Hepatocyte (in vitro differentiated cells): ENCODE data around the gene EXOC4.

Source experiments
- EZH2 ChIP-seq: fragments of 200-600 bp; sonication (generic); IDR thresholded peaks from 2 replicates; pipeline ENCODE4 v1.6.1; 2016; ENCODE audit warnings: antibody characterized with exemption, mild to moderate bottlenecking, borderline replicate concordance
- TF ChIP-seq, protein P1 (sequence below): fragments of 200-600 bp; sonication (generic); IDR thresholded peaks from 2 replicates; pipeline ENCODE4 v1.5.1; 2016; ENCODE audit warnings: antibody characterized with exemption, mild to moderate bottlenecking; ENCODE audit not compliant: poor library complexity

GRCh38 chr7:133839121-133839520, 586.2 kb downstream of the EXOC4 start:
- TF ChIP-seq EZH2: no peak
- TF ChIP-seq, protein P1, sequence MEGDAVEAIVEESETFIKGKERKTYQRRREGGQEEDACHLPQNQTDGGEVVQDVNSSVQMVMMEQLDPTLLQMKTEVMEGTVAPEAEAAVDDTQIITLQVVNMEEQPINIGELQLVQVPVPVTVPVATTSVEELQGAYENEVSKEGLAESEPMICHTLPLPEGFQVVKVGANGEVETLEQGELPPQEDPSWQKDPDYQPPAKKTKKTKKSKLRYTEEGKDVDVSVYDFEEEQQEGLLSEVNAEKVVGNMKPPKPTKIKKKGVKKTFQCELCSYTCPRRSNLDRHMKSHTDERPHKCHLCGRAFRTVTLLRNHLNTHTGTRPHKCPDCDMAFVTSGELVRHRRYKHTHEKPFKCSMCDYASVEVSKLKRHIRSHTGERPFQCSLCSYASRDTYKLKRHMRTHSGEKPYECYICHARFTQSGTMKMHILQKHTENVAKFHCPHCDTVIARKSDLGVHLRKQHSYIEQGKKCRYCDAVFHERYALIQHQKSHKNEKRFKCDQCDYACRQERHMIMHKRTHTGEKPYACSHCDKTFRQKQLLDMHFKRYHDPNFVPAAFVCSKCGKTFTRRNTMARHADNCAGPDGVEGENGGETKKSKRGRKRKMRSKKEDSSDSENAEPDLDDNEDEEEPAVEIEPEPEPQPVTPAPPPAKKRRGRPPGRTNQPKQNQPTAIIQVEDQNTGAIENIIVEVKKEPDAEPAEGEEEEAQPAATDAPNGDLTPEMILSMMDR: no peak
